ENCODE results near the gene AURKA. TPM values are rescaled to one million over a fixed set of nuclear protein-coding genes. Genes with fewer than 3 reads are reported as not detected.

Gene AURKA
- polyA plus RNA-seq, 1 of the 3 experiments (the other 2 are of a cell fraction) = 24.6 TPM

GRCh38 chr20:56409956-56410355 is 17.9 kb upstream of the AURKA start:
- Histone ChIP-seq H3K4me3 (ENCODE audit: low read depth in 2 of 2, low read length in 1 of 2) (no peak overlapping the region), H3K27ac (ENCODE audit: low read depth in 2 of 2, low read length in 1 of 2) (no peak overlapping the region), H3K79me2 (ENCODE audit: insufficient read depth) (peaks cover 8% of the 10 kb centered on the region; the same call in 1 of the 2 replicates), H3K9me3 (no peaks in the 10 kb centered on the region), H3F3A (replicated peaks; ENCODE audit: insufficient read depth) (no peaks in the 10 kb centered on the region), H3K36me3 (replicated peaks in 1 of 2; ENCODE audit: control insufficient read depth in 1 of 2, insufficient read depth in 2 of 2, low read length in 1 of 2) (peaks cover 18 to 26% of the 10 kb centered on the region in 2 experiments), H2AFZ (ENCODE audit: low read depth) (no peak overlapping the region), H4K20me1 (ENCODE audit: insufficient read depth) (no peaks in the 10 kb centered on the region), H3K9ac (no peak overlapping the region), H3K27me3 (ENCODE audit: insufficient read depth) (no peaks in the 10 kb centered on the region), H3K4me1 (ENCODE audit: control insufficient read depth in 1 of 2, insufficient read depth in 2 of 2, low read depth in 1 of 2, low read length in 1 of 2) (no peaks in the 10 kb centered on the region), H3K9me2 (no peaks in the 10 kb centered on the region), H3K4me2 (no peak overlapping the region)
- ChIA-PET CTCF (interaction anchor here (1.1 kb wide), 1 partner anchor 9 kb away, joined by 5 read pairs; no protein-coding TSS in a partner anchor), POLR2A (no interaction called here)
- TF ChIP-seq RAD21 (IDR thresholded peaks at IDR 0.05; ENCODE audit: low read length) (no peak), EP300 (IDR thresholded peaks at IDR 0.05; ENCODE audit: borderline replicate concordance in 1 of 2, low read depth in 1 of 2, low read length in 1 of 2) (no peak), REST (IDR thresholded peaks at IDR 0.05; ENCODE audit: low read depth, low read length) (no peak), YY1 (IDR thresholded peaks at IDR 0.05; ENCODE audit: low read depth) (no peak), PBX3 (IDR thresholded peaks at IDR 0.05) (no peak), FOSL2 (IDR thresholded peaks at IDR 0.05; ENCODE audit: borderline replicate concordance, low read depth) (no peak), RXRA (IDR thresholded peaks at IDR 0.05; ENCODE audit: borderline replicate concordance, low read depth) (no peak), GABPA (IDR thresholded peaks at IDR 0.05; ENCODE audit: low read depth) (no peak), TEAD4 (IDR thresholded peaks at IDR 0.05; ENCODE audit: borderline replicate concordance, insufficient read depth) (no peak), NFIC (IDR thresholded peaks at IDR 0.05; ENCODE audit: borderline replicate concordance) (no peak), IRF3 (IDR thresholded peaks at IDR 0.05; ENCODE audit: low read depth, low read length) (no peak), TAF1 (IDR thresholded peaks at IDR 0.05; ENCODE audit: borderline replicate concordance, low read depth, low read length) (no peak), RFX5 (IDR thresholded peaks at IDR 0.05; ENCODE audit: low read length) (no peak), CTCF (IDR thresholded peaks at IDR 0.05) (no peak), GATA2 (CRISPR knock-in tag; IDR thresholded peaks at IDR 0.05) (no peak), POLR2AphosphoS5 (IDR thresholded peaks at IDR 0.05; ENCODE audit: low read depth, low read length) (no peak), CHD2 (IDR thresholded peaks at IDR 0.05; ENCODE audit: low read length, partially characterized antibody) (no peak), USF2 (IDR thresholded peaks at IDR 0.05; ENCODE audit: borderline replicate concordance, low read depth, low read length) (no peak), EZH2phosphoT487 (IDR thresholded peaks at IDR 0.05; ENCODE audit: borderline replicate concordance, low read depth) (no peak), USF1 (IDR thresholded peaks at IDR 0.05; ENCODE audit: borderline replicate concordance, low read depth) (no peak)
- WGBS (ENCODE audit: low lambda C conversion rate) = 67% methylated on average over 1 of the region's 1 CpG
- no peak for DNase-seq

All from SK-N-SH (cell line).